Measurements from ENCODE around the gene LRCH1. TPM values are rescaled to one million over a fixed set of nuclear protein-coding genes. Genes with fewer than 3 reads are reported as not detected.
A peak's percentile ranks its signal among the peaks of the same experiment; 100 is the strongest.

LRCH1 gene
- total and polyA plus RNA-seq, 11 donors, result 4.5 to 20.1 (median 12.5) TPM

DNA sequence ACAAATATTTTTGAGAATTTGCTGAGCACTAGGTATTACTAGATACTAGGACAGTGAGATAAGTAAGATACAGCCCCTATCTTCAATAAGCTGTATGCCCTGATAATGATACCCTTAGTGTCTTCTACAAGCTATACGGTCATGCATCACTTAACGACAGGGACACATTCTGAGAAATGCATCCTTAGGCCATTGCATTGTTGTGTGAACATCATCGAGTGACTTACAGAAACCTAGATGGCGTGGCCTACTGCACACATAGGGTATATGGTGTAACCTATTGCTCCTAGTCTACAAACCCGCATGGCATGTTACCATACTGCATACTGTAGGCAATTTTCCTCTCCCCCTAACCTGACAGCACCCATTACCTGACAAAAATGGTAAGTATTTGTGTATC lies 64.9 kb downstream of the LRCH1 start:
- Histone ChIP-seq H3K4me1 (peaks cover 3 to 88% (median 62%) of the 10 kb centered on the region in 12 donors), H3K27ac (peak overlapping the region in 5 of 12 donors; percentile 69 to 84 (median 72))
- intact Hi-C loops (cut with DNase I), result loop anchor here in 5 of 10 donors (5.0 to 10.0 kb wide), 4 partner anchors 47 to 66 kb away; partner anchors contain the start of gene LRCH1 (in 1 of the 5)

GRCh38 chr13:46618694-46619254 lies 65.8 kb downstream of the LRCH1 start:
- TF ChIP-seq POLR2A (IDR thresholded peaks at IDR 0.05), result no peak
- H3K27me3 ChIP-seq, result no peaks in the 10 kb centered on the region
- intact Hi-C loops (cut with DNase I), result loop anchor here in 5 of 10 donors (5.0 to 10.0 kb wide), 4 partner anchors 46 to 66 kb away; partner anchors contain the start of gene LRCH1 (in 1 of the 5)
- H3K4me1 ChIP-seq, result peaks cover 3 to 92% (median 68%) of the 10 kb centered on the region in 12 donors
- 61 to 76% (median 67%) methylated on average over 3 of the region's 3 CpGs for WGBS, 4 donors
- DNase-seq (no peak), ATAC-seq (no peak)
- no peaks in the 10 kb centered on the region for H3K36me3 ChIP-seq
- H3K4me3 ChIP-seq, result no peak overlapping the region
- H3K9me3 ChIP-seq, result no peaks in the 10 kb centered on the region
- peak overlapping the region in 2 of 12 donors; percentile 4 to 7 for H3K27ac ChIP-seq

More for the DNA sequence above, 64.9 kb downstream of the LRCH1 start:
- Histone ChIP-seq H3K27me3 (no peaks in the 10 kb centered on the region), H3K9me3 (no peaks in the 10 kb centered on the region), H3K36me3 (no peaks in the 10 kb centered on the region), H3K4me3 (no peak overlapping the region)
- DNase-seq (no peak), ATAC-seq (no peak)
- 95 to 99% (median 98%) methylated on average over 5 of the region's 5 CpGs for WGBS, 4 donors
- TF ChIP-seq, protein P1, sequence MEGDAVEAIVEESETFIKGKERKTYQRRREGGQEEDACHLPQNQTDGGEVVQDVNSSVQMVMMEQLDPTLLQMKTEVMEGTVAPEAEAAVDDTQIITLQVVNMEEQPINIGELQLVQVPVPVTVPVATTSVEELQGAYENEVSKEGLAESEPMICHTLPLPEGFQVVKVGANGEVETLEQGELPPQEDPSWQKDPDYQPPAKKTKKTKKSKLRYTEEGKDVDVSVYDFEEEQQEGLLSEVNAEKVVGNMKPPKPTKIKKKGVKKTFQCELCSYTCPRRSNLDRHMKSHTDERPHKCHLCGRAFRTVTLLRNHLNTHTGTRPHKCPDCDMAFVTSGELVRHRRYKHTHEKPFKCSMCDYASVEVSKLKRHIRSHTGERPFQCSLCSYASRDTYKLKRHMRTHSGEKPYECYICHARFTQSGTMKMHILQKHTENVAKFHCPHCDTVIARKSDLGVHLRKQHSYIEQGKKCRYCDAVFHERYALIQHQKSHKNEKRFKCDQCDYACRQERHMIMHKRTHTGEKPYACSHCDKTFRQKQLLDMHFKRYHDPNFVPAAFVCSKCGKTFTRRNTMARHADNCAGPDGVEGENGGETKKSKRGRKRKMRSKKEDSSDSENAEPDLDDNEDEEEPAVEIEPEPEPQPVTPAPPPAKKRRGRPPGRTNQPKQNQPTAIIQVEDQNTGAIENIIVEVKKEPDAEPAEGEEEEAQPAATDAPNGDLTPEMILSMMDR (IDR thresholded peaks at IDR 0.05), result no peak
- no peak for TF ChIP-seq POLR2A (IDR thresholded peaks at IDR 0.05)

- Histone ChIP-seq H3K27me3 (no peaks in the 10 kb centered on the region), H3K9me3 (no peaks in the 10 kb centered on the region), H3K4me3 (no peak overlapping the region), H3K36me3 (no peaks in the 10 kb centered on the region), H3K27ac (no peak overlapping the region), H3K4me1 (peaks cover 3 to 94% (median 69%) of the 10 kb centered on the region in 12 donors)
- TF ChIP-seq, protein P1 (IDR thresholded peaks at IDR 0.05), result no peak
- TF ChIP-seq POLR2A (IDR thresholded peaks at IDR 0.05), result no peak
- ATAC-seq (no peak), DNase-seq (no peak)
- 83 to 96% (median 92%) methylated on average over 5 of the region's 5 CpGs for WGBS, 4 donors
- intact Hi-C loops (cut with DNase I), result loop anchor here in 1 of 10 donors (5.0 kb wide), 1 partner anchor 87 kb away; no protein-coding TSS in a partner anchor
These were observed 67.1 kb downstream of the LRCH1 start for GRCh38 chr13:46620029-46620428.

DNA sequence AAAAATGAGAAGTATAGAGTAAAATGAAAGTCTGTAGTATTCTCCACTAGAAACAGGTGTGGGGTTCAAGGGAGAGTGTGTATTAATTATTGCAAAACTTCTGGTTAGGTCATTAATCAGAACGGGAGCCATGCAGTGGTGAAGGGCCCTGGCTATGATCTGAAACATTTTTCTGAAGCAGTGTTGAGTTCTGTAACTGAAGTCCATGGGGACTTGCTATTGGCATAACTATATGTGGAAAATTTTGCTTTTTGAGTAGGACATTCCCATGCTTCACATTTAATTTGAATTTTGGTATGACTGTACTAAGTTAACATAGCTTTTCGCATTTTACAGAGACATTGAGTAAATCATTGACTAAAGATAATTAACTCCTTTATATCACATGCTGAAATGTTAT lies 67.5 kb downstream of the LRCH1 start:
- TF ChIP-seq POLR2A (IDR thresholded peaks at IDR 0.05), result no peak
- TF ChIP-seq, protein P1 (IDR thresholded peaks at IDR 0.05), result no peak
- WGBS, 4 donors, result 70 to 79% (median 75%) methylated on average over 2 of the region's 2 CpGs
- Histone ChIP-seq H3K4me3 (no peak overlapping the region), H3K36me3 (no peaks in the 10 kb centered on the region), H3K27ac (no peak overlapping the region), H3K9me3 (no peaks in the 10 kb centered on the region), H3K4me1 (peaks cover 3 to 90% (median 64%) of the 10 kb centered on the region in 12 donors), H3K27me3 (no peaks in the 10 kb centered on the region)
- DNase-seq (no peak), ATAC-seq (no peak)
- intact Hi-C loops (cut with DNase I), result loop anchor here in 1 of 10 donors (5.0 kb wide), 1 partner anchor 87 kb away; no protein-coding TSS in a partner anchor
